KOPT-K1 (cell line): ENCODE results near the gene ACOXL.

ENCODE experiments used
- H3K27ac ChIP-seq: fragments of 200-600 bp; sonication (generic); 2 replicates; pipeline ENCODE4 v1.5.1; 2016; ENCODE audit warnings: antibody characterized with exemption, mild to moderate bottlenecking, low read depth, low read length; ENCODE audit not compliant: poor library complexity, severe bottlenecking
- H3K36me3 ChIP-seq: fragments of 200-600 bp; sonication (generic); 2 replicates; pipeline ENCODE4 v1.5.1; 2017; ENCODE audit warnings: antibody characterized with exemption, mild to moderate bottlenecking, low read length, moderate library complexity; ENCODE audit not compliant: insufficient read depth
- H3K9me3 ChIP-seq: fragments of 200-600 bp; sonication (generic); 2 replicates; pipeline ENCODE4 v1.5.1; 2017; ENCODE audit warnings: antibody characterized with exemption, low read length, mild to moderate bottlenecking; ENCODE audit not compliant: insufficient read depth, poor library complexity, severe bottlenecking

ACOXL gene

GRCh38 chr2:111167076-111167862 lies 434.9 kb downstream of the ACOXL start:
- Histone ChIP-seq H3K9me3 (no peaks in the 10 kb centered on the region), H3K36me3 (peaks cover 27% of the 10 kb centered on the region), H3K27ac (no peak overlapping the region)

- peaks cover 27% of the 10 kb centered on the region for H3K36me3 ChIP-seq
- H3K27ac ChIP-seq, result no peak overlapping the region
- H3K9me3 ChIP-seq, result no peaks in the 10 kb centered on the region
Measured at GRCh38 chr2:111167863-111168162, 435.4 kb downstream of the ACOXL start.
